Cardiac fibroblast (primary cell): ENCODE results near the gene PLCG2.

Source experiments
- DNase-seq, 2 donors: peaks; one replicate each; pipeline versions ENCODE4 v3.0.0 to v3.0.0-alpha.2; 2010; ENCODE audit warnings: low read depth in 2 of 2
- H3K4me3 ChIP-seq, 2 donors: replicated peaks in 1 of 2; 1 replicate in 1 of 2; 2 replicates in 1 of 2; pipeline ENCODE4 v1.5.1; 2011; ENCODE audit warnings: low read depth in 2 of 2, low read length in 2 of 2, mild to moderate bottlenecking in 2 of 2, moderate library complexity in 1 of 2
- TF ChIP-seq, protein P1 (sequence below): IDR thresholded peaks from one replicate; pipeline ENCODE4 v1.5.1; 2011; ENCODE audit warnings: low read depth, mild to moderate bottlenecking, low read length, inconsistent platforms

The PLCG2 gene

DNA sequence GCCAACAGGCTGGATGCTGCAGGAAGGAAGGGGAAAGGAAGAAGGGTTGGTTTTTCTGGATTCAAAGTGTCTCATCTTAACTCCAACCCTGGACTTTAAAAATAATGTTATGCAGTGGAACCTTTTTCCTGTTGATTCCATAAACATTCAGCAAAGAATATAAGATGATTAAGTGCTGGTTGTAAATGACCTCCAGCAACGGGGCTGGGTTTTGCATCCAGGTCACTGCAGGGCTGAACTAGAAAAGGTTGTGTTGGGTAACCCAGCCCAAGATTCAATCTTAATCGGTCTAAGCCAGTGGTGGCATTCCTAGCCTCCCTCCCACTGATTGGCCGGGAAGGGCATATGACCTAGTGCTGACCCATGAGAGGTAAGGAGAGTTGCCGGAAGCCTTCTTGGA is 34.2 kb upstream of the PLCG2 start:
- H3K4me3 ChIP-seq: no peak overlapping the region
- TF ChIP-seq, protein P1, sequence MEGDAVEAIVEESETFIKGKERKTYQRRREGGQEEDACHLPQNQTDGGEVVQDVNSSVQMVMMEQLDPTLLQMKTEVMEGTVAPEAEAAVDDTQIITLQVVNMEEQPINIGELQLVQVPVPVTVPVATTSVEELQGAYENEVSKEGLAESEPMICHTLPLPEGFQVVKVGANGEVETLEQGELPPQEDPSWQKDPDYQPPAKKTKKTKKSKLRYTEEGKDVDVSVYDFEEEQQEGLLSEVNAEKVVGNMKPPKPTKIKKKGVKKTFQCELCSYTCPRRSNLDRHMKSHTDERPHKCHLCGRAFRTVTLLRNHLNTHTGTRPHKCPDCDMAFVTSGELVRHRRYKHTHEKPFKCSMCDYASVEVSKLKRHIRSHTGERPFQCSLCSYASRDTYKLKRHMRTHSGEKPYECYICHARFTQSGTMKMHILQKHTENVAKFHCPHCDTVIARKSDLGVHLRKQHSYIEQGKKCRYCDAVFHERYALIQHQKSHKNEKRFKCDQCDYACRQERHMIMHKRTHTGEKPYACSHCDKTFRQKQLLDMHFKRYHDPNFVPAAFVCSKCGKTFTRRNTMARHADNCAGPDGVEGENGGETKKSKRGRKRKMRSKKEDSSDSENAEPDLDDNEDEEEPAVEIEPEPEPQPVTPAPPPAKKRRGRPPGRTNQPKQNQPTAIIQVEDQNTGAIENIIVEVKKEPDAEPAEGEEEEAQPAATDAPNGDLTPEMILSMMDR: no peak
- no peak for DNase-seq

- H3K4me3 ChIP-seq: peak overlapping the region; percentile 34 to 36
- peak; percentile 58 to 61 for DNase-seq
- TF ChIP-seq, protein P1: no peak
Observed at GRCh38 chr16:81745704-81746558, 33.2 kb upstream of the PLCG2 start.

- DNase-seq: no peak
- peak overlapping the region; percentile 34 to 36 for H3K4me3 ChIP-seq
- TF ChIP-seq, protein P1: no peak
Observed at GRCh38 chr16:81746566-81746965, 32.5 kb upstream of the PLCG2 start.

GRCh38 chr16:81748476-81749198 is 30.5 kb upstream of the PLCG2 start:
- TF ChIP-seq, protein P1: no peak
- H3K4me3 ChIP-seq: no peak overlapping the region
- DNase-seq: no peak

DNA sequence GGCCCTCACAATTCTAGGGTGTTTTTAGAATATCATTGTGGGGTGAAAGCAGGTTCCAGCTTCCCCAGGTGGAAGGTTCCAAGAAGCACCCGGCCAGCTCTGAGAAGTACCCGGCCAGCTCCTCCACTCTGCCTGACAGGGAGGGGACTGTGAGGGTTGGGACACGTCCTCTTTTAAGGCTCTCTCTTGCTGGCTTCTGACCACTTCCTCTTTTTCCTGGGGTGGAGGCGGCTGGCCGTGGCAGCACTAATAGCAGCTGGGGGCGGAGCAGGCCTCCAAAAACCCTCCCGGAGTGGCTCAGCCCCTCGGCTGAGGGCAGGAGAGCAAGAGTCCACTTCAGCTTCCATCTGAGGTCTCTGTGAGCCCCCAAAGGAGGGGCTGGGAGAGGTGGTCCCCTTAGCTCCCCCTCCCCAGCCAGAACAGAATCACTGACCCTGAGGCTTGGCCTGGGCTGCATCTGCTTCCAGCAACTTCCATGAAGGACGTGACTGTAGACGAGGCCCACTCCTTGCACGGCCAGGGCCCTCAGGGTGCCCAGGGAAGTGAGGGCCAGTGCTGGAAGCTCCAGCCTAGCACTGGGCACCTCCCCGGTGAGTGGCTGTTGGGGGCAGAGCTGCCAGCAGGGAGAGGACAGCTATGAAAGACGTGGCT is 26.7 kb upstream of the PLCG2 start:
- DNase-seq: peak; percentile 7 to 18
- H3K4me3 ChIP-seq: no peak overlapping the region

GRCh38 chr16:81752876-81753227 is 26.2 kb upstream of the PLCG2 start:
- TF ChIP-seq, protein P1: no peak
- no peak overlapping the region for H3K4me3 ChIP-seq
- no peak for DNase-seq

More for the DNA sequence above, 26.7 kb upstream of the PLCG2 start:
- TF ChIP-seq, protein P1: no peak
